Liver (tissue), 3 donors: ENCODE data around the gene PHC2.

ENCODE experiments used
- EGR1 ChIP-seq, 2 donors: IDR thresholded peaks; 2 replicates each; pipeline ENCODE4 v1.6.1; 2016 to 2018; ENCODE audit warnings: antibody characterized with exemption in 2 of 2, low read depth in 2 of 2
- TF ChIP-seq, protein P1 (sequence below): fragments of 150-350 bp; IDR thresholded peaks from 2 replicates; pipeline ENCODE4 v1.5.1; 2017; ENCODE audit warnings: improper control_type of control experiment, low read depth, low read length; ENCODE audit not compliant: missing input control
- donor health status: healthy.
- donor health status: healthy.

DNA sequence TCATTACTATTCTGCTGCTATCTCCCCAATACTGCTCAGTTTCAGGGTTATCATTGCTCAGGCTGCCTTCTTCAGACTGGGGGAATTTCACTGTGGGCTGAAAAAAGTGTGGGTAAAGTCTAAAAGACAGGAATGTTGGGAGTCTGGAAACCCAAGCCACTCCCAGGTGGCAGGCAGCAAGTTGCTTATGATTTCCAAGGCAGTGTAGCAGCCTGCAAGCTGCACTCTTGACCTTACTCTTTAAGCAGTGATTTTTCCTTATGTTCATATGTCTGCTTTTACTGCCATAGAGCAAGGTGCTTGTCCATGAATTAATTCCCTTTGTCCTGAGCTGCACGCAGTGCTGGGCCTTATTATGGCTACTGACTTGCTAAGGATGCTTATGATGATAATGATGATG is 53.1 kb downstream of the PHC2 start:
- TF ChIP-seq, protein P1, sequence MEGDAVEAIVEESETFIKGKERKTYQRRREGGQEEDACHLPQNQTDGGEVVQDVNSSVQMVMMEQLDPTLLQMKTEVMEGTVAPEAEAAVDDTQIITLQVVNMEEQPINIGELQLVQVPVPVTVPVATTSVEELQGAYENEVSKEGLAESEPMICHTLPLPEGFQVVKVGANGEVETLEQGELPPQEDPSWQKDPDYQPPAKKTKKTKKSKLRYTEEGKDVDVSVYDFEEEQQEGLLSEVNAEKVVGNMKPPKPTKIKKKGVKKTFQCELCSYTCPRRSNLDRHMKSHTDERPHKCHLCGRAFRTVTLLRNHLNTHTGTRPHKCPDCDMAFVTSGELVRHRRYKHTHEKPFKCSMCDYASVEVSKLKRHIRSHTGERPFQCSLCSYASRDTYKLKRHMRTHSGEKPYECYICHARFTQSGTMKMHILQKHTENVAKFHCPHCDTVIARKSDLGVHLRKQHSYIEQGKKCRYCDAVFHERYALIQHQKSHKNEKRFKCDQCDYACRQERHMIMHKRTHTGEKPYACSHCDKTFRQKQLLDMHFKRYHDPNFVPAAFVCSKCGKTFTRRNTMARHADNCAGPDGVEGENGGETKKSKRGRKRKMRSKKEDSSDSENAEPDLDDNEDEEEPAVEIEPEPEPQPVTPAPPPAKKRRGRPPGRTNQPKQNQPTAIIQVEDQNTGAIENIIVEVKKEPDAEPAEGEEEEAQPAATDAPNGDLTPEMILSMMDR: no peak
- TF ChIP-seq EGR1 (IDR thresholded peaks at IDR 0.05; ENCODE audit: low read depth in 2 of 2): no peak
